ENCODE data around the gene ASB1.

ASB1 gene

GRCh38 chr2:238446371-238446770, 19.6 kb downstream of the ASB1 start:
- no peak for DNase-seq

GRCh38 chr2:238448031-238448955, 21.6 kb downstream of the ASB1 start:
- DNase-seq: no peak

DNA sequence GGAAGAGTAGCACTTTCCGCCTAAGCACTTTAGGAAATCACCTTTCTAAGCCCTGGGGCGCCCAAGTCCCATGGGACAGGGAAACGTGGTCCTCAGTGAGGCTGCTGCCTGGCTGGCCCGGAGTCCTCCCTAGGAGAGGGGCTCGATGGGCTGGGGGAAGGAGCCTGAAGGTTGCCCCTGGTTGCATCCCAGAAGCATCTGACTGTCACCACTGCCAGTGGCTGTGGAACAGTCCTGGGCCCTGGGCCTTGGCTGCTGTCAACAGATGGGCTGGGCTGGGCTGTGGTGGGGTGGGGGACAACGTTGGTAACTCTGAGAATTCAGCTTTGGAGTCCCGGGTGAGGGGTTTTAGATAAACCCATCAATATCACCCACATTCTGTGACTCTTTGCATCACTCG, 22.5 kb downstream of the ASB1 start:
- DNase-seq: no peak

- DNase-seq: no peak
Observed at GRCh38 chr2:238449909-238450417, 23.2 kb downstream of the ASB1 start.

GRCh38 chr2:238450440-238450861, 23.7 kb downstream of the ASB1 start:
- no peak for DNase-seq

DNA sequence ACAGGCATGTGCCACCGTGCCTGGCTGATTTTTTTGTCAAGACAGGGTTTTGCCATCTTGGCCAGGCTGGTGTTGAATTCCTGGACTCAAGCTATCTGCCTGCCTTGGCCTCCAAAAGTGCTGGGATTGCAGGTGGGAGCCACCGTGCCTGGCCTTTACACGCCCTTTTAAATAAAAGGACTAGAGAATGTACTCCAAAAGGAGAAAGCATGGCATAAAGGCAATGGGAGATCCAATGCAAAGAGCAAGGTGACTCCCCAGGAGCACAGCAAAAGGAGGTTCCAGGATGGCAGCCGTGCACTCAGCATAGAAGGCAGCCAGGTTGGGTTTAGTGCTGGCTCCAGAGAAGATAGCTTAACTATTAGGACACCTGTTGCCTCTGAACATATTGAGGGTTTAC, 27.1 kb downstream of the ASB1 start:
- no peak for DNase-seq

- DNase-seq: no peak
Observed at GRCh38 chr2:238456449-238456848, 29.7 kb downstream of the ASB1 start.

- DNase-seq: no peak
Observed at GRCh38 chr2:238456970-238457926, 30.5 kb downstream of the ASB1 start.

GRCh38 chr2:238457927-238458324, 31.2 kb downstream of the ASB1 start:
- no peak for DNase-seq

- no peak for DNase-seq
Observed at GRCh38 chr2:238458651-238459050, 31.9 kb downstream of the ASB1 start.

GRCh38 chr2:238459081-238459629, 32.4 kb downstream of the ASB1 start:
- DNase-seq: no peak

- DNase-seq: no peak
Observed at GRCh38 chr2:238461051-238461450, 34.3 kb downstream of the ASB1 start.

GRCh38 chr2:238461491-238461890, 34.8 kb downstream of the ASB1 start:
- no peak for DNase-seq

DNA sequence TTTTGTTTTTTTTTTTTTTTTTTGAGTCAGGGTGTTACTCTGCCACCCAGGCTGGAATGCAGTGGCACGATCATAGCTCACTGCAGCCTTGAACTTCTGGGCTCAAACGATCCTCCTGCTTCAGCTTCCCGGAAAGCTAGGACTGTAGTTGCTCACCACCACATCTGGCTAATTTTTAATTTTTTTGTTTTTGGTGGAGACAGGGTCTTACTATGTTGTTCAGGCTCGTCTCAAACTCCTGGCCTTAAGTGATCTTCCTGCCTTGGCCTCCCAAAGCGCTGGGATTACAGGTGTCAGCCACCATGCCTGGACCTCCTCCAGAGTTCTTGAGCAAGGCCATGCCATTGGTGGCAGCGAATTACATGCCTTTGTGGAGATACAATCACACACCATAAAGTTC, 35.2 kb downstream of the ASB1 start:
- no peak for DNase-seq

GRCh38 chr2:238462782-238463396, 36.2 kb downstream of the ASB1 start:
- peak in 1 of 2 donors; percentile 69 for DNase-seq

DNA sequence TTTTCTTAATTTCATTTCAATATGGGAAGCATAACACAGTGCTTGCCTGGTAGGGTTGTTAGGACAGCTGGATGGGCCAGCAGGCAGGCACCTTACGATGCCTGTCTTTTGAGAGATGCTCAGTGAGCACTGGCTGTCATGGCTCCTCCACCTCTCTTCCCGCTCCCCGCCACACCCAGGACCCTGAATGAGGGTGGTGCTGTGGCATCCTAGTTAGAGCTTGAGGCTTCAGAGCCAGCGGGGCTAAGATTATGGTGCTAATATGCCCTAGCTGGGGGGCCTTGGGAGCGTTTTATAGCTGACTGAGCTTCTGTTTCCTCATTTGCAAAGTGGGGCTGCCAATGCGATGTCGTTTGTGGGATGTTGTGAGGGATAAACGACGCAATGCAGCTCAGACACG, 37.7 kb downstream of the ASB1 start:
- DNase-seq: no peak

DNA sequence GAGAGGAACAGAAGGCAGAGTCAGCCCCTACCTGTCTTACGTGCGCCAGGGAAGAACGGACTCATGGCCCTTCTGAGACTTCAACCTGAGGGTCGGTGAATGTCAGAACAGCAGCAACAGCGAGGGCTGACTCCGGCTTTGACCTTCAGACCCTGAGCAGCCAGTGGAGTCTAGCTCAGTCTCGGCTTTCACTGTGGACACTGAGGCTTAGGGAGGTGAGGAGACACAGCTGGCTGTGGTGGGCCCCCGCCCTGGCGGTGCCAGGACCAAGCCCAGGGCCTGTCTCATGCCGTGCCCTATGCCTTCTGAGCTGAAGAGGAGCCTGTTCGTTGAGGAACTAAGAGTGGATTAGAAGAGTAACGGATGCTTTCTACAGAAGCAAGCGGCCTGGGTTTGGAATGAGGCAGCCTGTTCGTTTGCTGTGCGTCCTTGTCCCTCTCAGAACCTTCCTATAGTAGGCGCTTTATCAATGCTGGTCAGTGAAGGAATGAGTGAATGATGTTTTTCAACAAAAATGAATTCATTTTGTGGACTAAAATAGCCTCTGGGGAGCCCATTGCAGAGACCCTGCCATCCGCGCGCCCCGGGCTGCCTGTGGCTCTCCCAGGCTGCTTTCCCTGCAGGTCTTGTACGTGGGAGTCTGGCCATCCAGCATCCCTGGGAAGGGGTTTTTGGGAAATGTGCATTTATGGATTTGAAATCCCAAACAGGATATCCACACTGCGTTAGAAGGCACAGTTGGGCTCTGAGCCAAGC, 38.9 kb downstream of the ASB1 start:
- no peak for DNase-seq

DNA sequence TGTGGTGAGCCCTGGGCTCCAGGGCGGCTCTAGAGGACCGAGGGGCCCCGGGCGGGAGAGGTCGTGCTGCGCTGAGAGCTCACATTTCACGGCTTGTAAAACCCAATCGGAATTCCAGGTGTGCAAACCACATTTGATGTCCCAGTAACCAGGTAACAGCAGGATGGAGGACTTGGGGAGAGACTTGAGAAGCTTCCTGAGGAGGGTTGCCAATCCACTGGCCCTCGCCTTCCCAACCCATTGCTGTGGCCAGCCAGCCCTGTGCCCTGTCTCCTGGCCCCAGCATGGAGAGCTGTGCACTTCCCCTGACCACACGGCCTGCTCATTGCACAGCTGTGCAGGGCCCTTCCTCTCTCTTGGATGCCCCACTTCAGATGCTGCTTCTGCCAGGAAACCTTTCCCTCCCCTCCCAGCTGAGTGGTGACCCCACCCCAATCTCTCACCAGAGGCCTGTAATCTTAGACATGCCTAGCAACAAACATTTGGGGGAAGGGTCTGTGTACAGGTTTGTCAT, 39.6 kb downstream of the ASB1 start:
- DNase-seq: no peak

DNA sequence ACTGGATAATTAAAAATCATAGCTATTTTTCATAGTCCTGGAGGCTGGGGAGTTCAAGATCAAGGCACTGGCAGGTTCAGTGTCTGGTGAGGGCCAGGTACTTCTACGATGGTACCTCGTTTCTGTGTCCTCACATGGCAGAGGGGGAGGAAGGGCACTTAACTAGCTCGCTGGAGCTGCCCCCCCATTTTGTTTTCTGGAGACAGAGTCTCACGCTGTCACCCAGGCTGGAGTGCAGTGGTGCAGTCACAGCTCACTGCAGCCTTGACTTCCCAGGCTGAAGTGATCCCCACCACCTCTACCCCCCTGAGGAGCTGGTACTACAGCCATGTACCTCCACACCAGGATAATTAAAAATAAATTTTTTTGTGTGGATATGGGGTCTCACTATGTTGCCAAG, 40.3 kb downstream of the ASB1 start:
- DNase-seq: no peak

GRCh38 chr2:238467792-238468191, 41.1 kb downstream of the ASB1 start:
- DNase-seq: no peak

GRCh38 chr2:238469155-238469554, 42.4 kb downstream of the ASB1 start:
- no peak for DNase-seq

DNA sequence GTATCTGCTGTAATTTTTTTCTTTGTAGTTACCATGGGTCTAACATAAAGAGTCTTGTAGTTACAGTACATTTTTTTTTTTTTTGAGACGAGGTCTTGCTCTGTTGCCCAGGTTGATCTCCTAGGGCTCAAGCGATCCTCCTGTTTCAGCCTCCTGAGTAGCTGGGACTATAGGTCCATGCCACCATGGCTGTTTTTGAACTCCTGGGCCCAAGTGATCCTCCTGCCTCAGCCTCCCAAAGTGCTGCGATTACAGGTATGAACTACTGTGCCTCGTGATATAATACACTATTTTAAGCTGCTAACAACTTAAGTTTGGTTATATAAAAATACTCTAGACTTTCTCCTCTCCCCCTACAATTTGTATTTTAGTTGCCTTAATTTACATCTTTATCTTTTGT, 46.3 kb downstream of the ASB1 start:
- no peak for DNase-seq
